ENCODE results near the gene AGMAT.

AGMAT gene

DNA sequence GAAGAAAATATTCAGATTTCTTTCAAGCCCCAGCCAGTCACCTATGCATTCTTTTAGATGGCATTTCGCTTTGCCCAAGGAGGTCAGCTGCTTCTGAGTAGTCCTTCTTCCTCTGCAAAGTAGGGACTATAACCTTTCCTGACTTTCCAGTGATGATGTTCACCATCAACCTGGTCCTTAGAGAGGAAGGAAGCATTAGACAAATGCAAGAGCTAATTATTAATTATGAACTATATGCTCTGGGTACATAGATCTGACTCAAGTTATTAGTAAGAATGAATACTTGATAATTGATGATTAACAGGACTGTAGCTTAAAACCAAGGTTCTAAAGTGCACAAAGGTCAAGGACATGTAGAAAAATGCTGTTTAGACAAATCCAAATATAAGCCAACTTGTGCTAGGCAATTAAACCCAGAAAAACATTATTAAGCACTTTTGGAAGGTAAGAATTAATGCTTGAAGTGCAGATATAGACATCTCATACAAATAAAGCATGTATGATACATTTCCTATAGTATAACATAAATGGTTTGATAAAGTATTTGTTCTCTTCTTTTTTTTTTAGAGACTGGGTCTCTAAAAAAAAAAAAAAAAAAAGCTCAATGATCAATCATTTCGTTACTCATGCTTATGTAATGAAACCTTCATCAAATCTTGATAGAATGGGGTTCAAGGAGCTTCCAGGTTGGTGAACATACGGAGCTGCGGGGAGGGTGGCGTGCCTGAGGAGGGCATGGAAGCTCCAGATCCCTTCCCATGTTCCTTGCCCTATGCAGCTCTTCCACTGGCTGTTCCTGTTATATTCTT lies 11.2 kb upstream of the AGMAT start:
- H3K4me3 ChIP-seq (ENCODE audit: low read depth, low read length): no peak overlapping the region
- TF ChIP-seq, protein P1, sequence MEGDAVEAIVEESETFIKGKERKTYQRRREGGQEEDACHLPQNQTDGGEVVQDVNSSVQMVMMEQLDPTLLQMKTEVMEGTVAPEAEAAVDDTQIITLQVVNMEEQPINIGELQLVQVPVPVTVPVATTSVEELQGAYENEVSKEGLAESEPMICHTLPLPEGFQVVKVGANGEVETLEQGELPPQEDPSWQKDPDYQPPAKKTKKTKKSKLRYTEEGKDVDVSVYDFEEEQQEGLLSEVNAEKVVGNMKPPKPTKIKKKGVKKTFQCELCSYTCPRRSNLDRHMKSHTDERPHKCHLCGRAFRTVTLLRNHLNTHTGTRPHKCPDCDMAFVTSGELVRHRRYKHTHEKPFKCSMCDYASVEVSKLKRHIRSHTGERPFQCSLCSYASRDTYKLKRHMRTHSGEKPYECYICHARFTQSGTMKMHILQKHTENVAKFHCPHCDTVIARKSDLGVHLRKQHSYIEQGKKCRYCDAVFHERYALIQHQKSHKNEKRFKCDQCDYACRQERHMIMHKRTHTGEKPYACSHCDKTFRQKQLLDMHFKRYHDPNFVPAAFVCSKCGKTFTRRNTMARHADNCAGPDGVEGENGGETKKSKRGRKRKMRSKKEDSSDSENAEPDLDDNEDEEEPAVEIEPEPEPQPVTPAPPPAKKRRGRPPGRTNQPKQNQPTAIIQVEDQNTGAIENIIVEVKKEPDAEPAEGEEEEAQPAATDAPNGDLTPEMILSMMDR (IDR thresholded peaks at IDR 0.05; ENCODE audit: low read depth, low read length): no peak
- DNase-seq (ENCODE audit: low read depth, low spot score): no peak
- in situ Hi-C loops (cut with HindIII; ENCODE audit: low sequenced_read_pairs): no loop called here

DNA sequence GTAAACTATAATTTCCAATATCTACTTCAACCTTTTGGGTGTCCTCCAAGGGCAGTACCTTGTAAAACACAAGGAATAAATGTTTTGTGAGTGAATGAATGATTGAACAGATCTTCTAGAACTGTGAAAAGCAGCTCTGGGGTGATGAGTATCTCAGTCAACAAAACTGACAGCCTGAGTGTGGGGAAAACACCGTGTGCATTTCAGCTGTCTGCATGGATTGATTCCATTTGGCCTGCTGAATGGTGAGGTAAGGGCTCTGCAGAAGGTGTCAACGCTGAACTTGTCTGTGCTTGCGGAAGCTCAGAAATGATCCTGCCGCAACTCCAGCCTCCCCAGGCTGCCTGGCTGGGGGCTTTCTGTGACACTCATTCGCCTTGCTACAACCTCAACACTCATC lies 7.4 kb upstream of the AGMAT start:
- TF ChIP-seq, protein P1 (IDR thresholded peaks at IDR 0.05; ENCODE audit: low read depth, low read length): no peak

DNA sequence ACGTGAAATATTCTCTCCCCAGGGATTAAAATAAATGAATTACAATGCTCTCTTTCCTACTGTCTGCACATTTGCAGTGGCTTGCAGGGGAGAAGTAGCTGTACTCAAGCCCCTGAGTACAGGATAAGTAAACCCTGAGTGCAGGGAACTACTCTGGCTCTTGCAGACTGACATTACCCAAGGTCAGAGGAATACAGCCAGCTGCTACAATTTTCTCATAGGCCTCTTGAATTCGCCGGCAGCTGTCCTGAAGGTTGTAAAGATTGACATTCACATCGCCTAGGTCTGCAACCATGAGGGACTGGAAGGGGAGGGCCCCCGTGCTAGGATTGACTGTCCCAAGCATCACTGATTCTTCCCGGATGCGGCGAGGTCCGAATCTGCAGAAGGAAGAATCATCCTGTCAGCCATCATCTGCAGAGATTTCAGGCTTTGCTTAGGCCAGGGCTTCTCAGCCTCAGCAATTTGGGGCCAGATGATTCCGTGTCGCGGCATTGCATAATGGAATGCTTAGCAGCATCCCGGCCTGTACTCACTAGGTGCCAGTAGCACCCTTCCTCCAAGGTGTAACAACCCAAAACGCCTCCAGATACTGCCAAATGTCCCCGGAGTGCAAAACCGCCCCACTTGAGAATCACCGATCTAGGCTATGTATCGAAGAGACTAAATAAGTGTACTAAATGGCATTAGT lies 1.7 kb downstream of the AGMAT start:
- in situ Hi-C loops (cut with HindIII; ENCODE audit: low sequenced_read_pairs): no loop called here
- no peak for DNase-seq (ENCODE audit: low read depth, low spot score)
- TF ChIP-seq, protein P1 (IDR thresholded peaks at IDR 0.05; ENCODE audit: low read depth, low read length): no peak
- H3K4me3 ChIP-seq (ENCODE audit: low read depth, low read length): no peak overlapping the region

More for the DNA sequence above, 7.4 kb upstream of the AGMAT start:
- no peak overlapping the region for H3K4me3 ChIP-seq (ENCODE audit: low read depth, low read length)
- DNase-seq (ENCODE audit: low read depth, low spot score): no peak
- in situ Hi-C loops (cut with HindIII; ENCODE audit: low sequenced_read_pairs): no loop called here

DNA sequence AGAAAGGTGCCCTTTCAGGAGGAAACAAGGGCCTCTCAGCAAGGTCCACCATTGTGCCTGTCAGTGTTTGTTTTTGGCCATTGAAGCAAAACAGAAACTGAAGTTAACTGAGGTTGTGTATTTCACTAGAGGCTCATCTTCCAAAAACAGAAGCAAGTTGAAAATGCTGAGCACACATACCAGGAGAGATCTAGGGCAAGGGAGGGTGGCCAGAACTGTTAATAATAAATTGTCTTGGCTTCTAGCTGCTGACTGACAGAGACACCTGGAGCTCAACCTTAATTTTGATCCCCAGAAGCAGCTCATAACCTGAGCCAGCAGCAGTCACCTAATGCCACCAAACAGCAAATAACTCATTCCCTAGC lies 5.2 kb downstream of the AGMAT start:
- no peak overlapping the region for H3K4me3 ChIP-seq (ENCODE audit: low read depth, low read length)
- TF ChIP-seq, protein P1 (IDR thresholded peaks at IDR 0.05; ENCODE audit: low read depth, low read length): no peak
- DNase-seq (ENCODE audit: low read depth, low spot score): no peak
- in situ Hi-C loops (cut with HindIII; ENCODE audit: low sequenced_read_pairs): no loop called here

DNA sequence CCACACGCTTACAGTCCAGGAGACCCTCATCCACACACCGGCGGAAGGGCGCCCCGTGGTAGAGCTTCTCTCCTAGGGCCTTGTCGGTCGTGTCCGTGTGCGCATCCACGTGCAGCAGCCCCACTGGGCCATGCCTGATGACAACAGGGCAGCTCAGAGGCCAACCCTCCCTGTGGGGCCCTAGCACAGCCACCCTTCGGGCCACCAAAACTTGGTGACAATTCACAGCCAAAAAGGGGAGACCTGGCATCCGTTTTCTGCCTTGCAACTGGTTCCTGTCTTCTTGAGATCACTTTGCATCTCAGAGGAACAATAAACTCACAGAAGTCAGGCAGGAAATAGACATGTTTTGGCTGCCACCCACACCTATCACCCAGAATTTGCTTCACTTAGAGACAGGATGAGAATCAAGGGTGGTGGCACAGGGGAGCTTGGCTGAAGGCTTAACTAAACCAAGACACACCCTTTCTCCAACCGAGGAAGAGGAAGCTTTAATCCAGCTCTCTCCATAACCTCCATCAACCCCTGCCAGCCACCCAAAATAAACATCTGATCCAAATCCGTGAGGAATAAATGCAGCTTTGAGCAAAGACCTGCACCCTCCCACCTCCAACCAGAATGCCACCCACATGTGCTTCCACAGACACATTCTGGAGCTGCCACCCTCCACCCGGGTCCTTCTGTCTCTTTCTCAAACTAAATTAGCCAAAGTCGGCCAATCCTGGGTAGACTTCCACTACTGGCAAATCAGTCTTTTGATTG lies 5.7 kb downstream of the AGMAT start:
- TF ChIP-seq, protein P1 (IDR thresholded peaks at IDR 0.05; ENCODE audit: low read depth, low read length): no peak
- H3K4me3 ChIP-seq (ENCODE audit: low read depth, low read length): no peak overlapping the region
- in situ Hi-C loops (cut with HindIII; ENCODE audit: low sequenced_read_pairs): no loop called here
- no peak for DNase-seq (ENCODE audit: low read depth, low spot score)

DNA sequence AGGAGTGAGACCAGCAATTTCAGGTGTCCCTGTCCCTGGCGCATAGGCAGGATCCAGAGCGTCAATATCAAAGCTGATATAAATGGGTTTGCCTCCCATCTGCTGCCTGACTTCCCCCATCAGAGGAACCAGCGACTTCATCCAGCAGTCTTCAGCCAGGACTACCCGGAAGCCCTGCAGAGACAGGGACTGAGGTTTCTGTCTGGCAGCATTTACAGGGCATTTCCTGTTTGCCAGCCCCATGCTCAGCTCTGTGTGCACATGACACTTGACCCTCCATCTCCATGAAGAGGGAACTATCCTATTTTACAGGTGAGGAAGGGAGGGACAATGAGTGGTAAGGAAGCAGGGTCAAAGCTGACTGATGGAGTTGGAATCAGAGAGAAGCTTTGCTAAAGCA lies 7.2 kb downstream of the AGMAT start:
- TF ChIP-seq, protein P1 (IDR thresholded peaks at IDR 0.05; ENCODE audit: low read depth, low read length): no peak
- in situ Hi-C loops (cut with HindIII; ENCODE audit: low sequenced_read_pairs): no loop called here
- DNase-seq (ENCODE audit: low read depth, low spot score): no peak
- no peak overlapping the region for H3K4me3 ChIP-seq (ENCODE audit: low read depth, low read length)
